HEK293 (cell line): ENCODE results near the gene PLAGL2.

ENCODE experiments used
- CTCF ChIA-PET: fragments of 350-600 bp; formaldehyde crosslinking; extraction: SDS; loops from one replicate; lab custom pipeline; 2021; ENCODE audit warnings: antibody characterized with exemption; lab: Yijun Ruan, JAX
- POLR2A ChIA-PET: fragments of 300-600 bp; formaldehyde crosslinking; extraction: SDS; loops from one replicate; lab custom pipeline; 2020; ENCODE audit warnings: antibody characterized with exemption, inconsistent platforms; lab: Yijun Ruan, JAX
- H3K27ac ChIP-seq: fragments of 200-500 bp; sonication (Bioruptor generic); 2 replicates; pipeline ENCODE4 v1.5.1; 2014; ENCODE audit warnings: low read depth, low read length, control low read depth, inconsistent platforms; ENCODE audit errors: extremely low read depth
- H3K36me3 ChIP-seq, 2 experiments: fragments of 200-500 bp in 1 of 2; sonication (Bioruptor generic) in 1 of 2; 1 replicate in 1 of 2; 2 replicates in 1 of 2; pipeline ENCODE4 v1.5.1; 2014 to 2017; ENCODE audit warnings: inconsistent platforms in 2 of 2, low read length in 2 of 2; ENCODE audit not compliant: control insufficient read depth in 2 of 2, insufficient read depth in 1 of 2
- H3K4me1 ChIP-seq: fragments of 200-500 bp; sonication (Bioruptor generic); 2 replicates; pipeline ENCODE4 v1.5.1; 2014; ENCODE audit warnings: mild to moderate bottlenecking, low read length, inconsistent platforms; ENCODE audit not compliant: control insufficient read depth, insufficient read depth
- H3K4me3 ChIP-seq: 2 replicates; pipeline ENCODE4 v1.5.1; 2011; ENCODE audit warnings: low read depth, mild to moderate bottlenecking, control low read depth, low read length, moderate library complexity
- H3K9me3 ChIP-seq: fragments of 200-500 bp; sonication (Bioruptor generic); 2 replicates; pipeline ENCODE4 v1.5.1; 2014; ENCODE audit warnings: low read depth, low read length, inconsistent platforms; ENCODE audit not compliant: control insufficient read depth, insufficient read depth
- EGR2 ChIP-seq: fragments of 450-650 bp; formaldehyde crosslinking; IDR thresholded peaks from 2 replicates; pipeline ENCODE4 v1.5.1; 2016; ENCODE audit warnings: low read depth, missing biosample characterization, missing genetic modification characterization
- IKZF3 ChIP-seq: fragments of 450-650 bp; IDR thresholded peaks from 2 replicates; pipeline ENCODE4 v1.5.0; 2018; ENCODE audit warnings: missing biosample characterization, mild to moderate bottlenecking, missing genetic modification characterization, moderate library complexity
- KLF9 ChIP-seq: fragments of 450-650 bp; formaldehyde crosslinking; IDR thresholded peaks from 2 replicates; pipeline ENCODE4 v1.5.1; 2016; ENCODE audit warnings: missing biosample characterization, missing genetic modification characterization, low read depth
- PRDM1 ChIP-seq: fragments of 450-650 bp; formaldehyde crosslinking; IDR thresholded peaks from 2 replicates; pipeline ENCODE4; 2016; ENCODE audit warnings: missing biosample characterization, missing genetic modification characterization
- PRDM10 ChIP-seq: fragments of 450-650 bp; formaldehyde crosslinking; IDR thresholded peaks from 2 replicates; pipeline ENCODE4 v1.5.1; 2016; ENCODE audit warnings: missing biosample characterization, missing genetic modification characterization
- REST ChIP-seq: fragments of 450-650 bp; formaldehyde crosslinking; IDR thresholded peaks from 2 replicates; pipeline ENCODE4 v1.5.1; 2016; ENCODE audit warnings: missing biosample characterization, missing genetic modification characterization
- SCRT2 ChIP-seq: fragments of 450-650 bp; formaldehyde crosslinking; IDR thresholded peaks from 2 replicates; pipeline ENCODE4 v1.5.1; 2016; ENCODE audit warnings: missing biosample characterization, missing genetic modification characterization
- SP7 ChIP-seq: fragments of 450-650 bp; formaldehyde crosslinking; IDR thresholded peaks from 2 replicates; pipeline ENCODE4 v1.5.1; 2016; ENCODE audit warnings: missing biosample characterization, missing genetic modification characterization
- ZBTB20 ChIP-seq: fragments of 450-650 bp; formaldehyde crosslinking; IDR thresholded peaks from 2 replicates; pipeline ENCODE4 v1.5.1; 2016; ENCODE audit warnings: missing biosample characterization, missing genetic modification characterization
- ZBTB48 ChIP-seq: fragments of 450-650 bp; formaldehyde crosslinking; IDR thresholded peaks from 2 replicates; pipeline ENCODE4 v1.5.1; 2016; ENCODE audit warnings: missing biosample characterization, missing genetic modification characterization
- ZFHX2 ChIP-seq: fragments of 450-650 bp; formaldehyde crosslinking; conservative IDR thresholded peaks from 2 replicates; pipeline ENCODE4 v1.5.1; 2016; ENCODE audit warnings: missing biosample characterization, missing genetic modification characterization
- ZNF398 ChIP-seq: fragments of 450-650 bp; formaldehyde crosslinking; IDR thresholded peaks from 2 replicates; pipeline ENCODE4 v1.5.1; 2017; ENCODE audit warnings: missing biosample characterization, missing genetic modification characterization
- ZSCAN30 ChIP-seq: fragments of 450-650 bp; IDR thresholded peaks from 2 replicates; pipeline ENCODE4 v1.5.1; 2018; ENCODE audit warnings: missing biosample characterization, mild to moderate bottlenecking, missing genetic modification characterization, moderate library complexity
- TF ChIP-seq, protein P1 (sequence below): fragments of 450-650 bp; formaldehyde crosslinking; optimal IDR thresholded peaks from 2 replicates; pipeline ENCODE3; 2016; ENCODE audit warnings: missing biosample characterization, mild to moderate bottlenecking, missing genetic modification characterization
- TF ChIP-seq, protein P2 (sequence below): sonication (generic); formaldehyde crosslinking; IDR thresholded peaks from 2 replicates; pipeline ENCODE4 v1.8.1; 2022; ENCODE audit warnings: mild to moderate bottlenecking, moderate library complexity, missing genetic modification reagents

PLAGL2 gene

GRCh38 chr20:32206760-32207625 is 550 bp downstream of the PLAGL2 start:
- Histone ChIP-seq H3K9me3 (no peaks in the 10 kb centered on the region), H3K27ac (peak overlapping the region; percentile 89), H3K4me3 (peak overlapping the region; percentile 86), H3K36me3 (peaks cover 0 to 70% of the 10 kb centered on the region in 2 experiments; a peak in 2 of 3 replicates), H3K4me1 (peaks cover 6% of the 10 kb centered on the region)
- TF ChIP-seq, protein P1, sequence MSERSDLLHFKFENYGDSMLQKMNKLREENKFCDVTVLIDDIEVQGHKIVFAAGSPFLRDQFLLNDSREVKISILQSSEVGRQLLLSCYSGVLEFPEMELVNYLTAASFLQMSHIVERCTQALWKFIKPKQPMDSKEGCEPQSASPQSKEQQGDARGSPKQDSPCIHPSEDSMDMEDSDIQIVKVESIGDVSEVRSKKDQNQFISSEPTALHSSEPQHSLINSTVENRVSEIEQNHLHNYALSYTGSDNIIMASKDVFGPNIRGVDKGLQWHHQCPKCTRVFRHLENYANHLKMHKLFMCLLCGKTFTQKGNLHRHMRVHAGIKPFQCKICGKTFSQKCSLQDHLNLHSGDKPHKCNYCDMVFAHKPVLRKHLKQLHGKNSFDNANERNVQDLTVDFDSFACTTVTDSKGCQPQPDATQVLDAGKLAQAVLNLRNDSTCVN (tag by site-specific recombination) = peak; percentile 45
- TF ChIP-seq SP7 (tag by site-specific recombination) (no peak), REST (0 out of 2 replicates have a peak, but pooled peaks have one; percentile 22), ZBTB20 (tag by site-specific recombination) (peak; percentile 38; the same call in 1 of the 2 replicates), SCRT2 (no peak), ZBTB48 (tag by site-specific recombination) (peak; percentile 47; the same call in 1 of the 2 replicates), KLF9 (tag by site-specific recombination) (peak; percentile 57; the same call in 1 of the 2 replicates), IKZF3 (tag by site-specific recombination) (peak; percentile 52; the same call in 1 of the 2 replicates)
- ChIA-PET POLR2A (no interaction called here), CTCF (interaction anchor here (0.6 kb wide), 1 partner anchor 278 kb away, joined by 3 read pairs; no protein-coding TSS in a partner anchor)

DNA sequence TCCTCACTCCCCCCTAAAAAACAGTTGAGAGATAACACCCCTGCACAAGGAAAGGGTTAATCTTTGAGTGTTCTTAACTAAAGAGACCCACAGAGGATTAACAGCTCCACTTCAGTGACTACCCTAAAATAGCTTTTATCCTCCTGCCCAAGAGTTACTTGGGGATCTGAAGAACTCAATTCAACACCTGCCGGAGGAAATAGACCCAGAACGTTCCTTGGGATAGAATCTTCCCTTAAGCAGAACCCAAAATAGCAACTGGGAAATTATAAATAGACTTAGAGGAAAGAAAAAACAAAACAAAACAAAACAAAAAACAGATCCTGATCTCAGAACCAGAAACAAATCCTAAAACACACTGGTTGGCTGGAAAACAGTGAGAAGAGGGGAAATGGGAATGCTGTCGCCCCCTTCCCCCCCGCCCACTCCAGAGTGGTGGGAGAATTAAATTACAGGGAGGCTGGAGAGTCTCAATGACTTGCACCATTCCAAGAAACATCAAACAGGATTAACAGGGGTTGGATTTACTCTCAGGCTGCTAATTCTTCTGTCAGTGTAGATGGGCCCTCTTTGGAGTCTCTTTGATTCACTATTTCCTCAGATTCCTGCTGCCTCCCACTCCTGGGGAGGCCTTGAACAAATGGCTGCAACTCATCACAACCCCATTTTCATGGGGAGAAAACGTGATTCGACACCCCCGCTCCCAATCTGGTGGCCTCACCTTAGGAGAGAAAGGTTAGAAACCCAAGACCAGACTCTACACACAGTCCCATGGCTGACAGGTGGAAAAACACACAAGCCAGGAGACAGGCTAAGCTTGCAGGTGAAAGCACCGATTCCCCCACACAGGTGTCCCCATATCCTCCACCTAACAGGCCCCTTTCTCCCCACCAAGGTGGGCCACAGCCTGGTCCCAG is 1.4 kb downstream of the PLAGL2 start:
- CTCF ChIA-PET = interaction anchor here (0.6 kb wide), 1 partner anchor 279 kb away, joined by 3 read pairs; no protein-coding TSS in a partner anchor
- Histone ChIP-seq H3K4me3 (peak overlapping the region; percentile 86), H3K9me3 (no peaks in the 10 kb centered on the region), H3K4me1 (peaks cover 6% of the 10 kb centered on the region), H3K27ac (peak overlapping the region; percentile 89; the same call in 1 of the 2 replicates), H3K36me3 (peaks cover 6 to 70% of the 10 kb centered on the region in 2 experiments; a peak in 2 of 3 replicates)
- TF ChIP-seq ZSCAN30 (tag by site-specific recombination) = no peak
- peak; percentile 54 for TF ChIP-seq EGR2 (tag by site-specific recombination)
- peak; percentile 51; the same call in 1 of the 2 replicates for TF ChIP-seq ZNF398 (tag by site-specific recombination)
- peak; percentile 77 for TF ChIP-seq ZFHX2 (tag by site-specific recombination)
- TF ChIP-seq PRDM10 (tag by site-specific recombination) = peak; percentile 64
- TF ChIP-seq, protein P2, sequence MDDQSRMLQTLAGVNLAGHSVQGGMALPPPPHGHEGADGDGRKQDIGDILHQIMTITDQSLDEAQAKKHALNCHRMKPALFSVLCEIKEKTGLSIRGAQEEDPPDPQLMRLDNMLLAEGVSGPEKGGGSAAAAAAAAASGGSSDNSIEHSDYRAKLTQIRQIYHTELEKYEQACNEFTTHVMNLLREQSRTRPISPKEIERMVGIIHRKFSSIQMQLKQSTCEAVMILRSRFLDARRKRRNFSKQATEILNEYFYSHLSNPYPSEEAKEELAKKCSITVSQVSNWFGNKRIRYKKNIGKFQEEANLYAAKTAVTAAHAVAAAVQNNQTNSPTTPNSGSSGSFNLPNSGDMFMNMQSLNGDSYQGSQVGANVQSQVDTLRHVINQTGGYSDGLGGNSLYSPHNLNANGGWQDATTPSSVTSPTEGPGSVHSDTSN = no peak
- 0 out of 2 replicates have a peak, but pooled peaks have one; percentile 5 for TF ChIP-seq PRDM1 (tag by site-specific recombination)
- POLR2A ChIA-PET = no interaction called here
